OCI-LY1 (cell line): ENCODE data around the gene IFNB1.

Experiments
- H2AFZ ChIP-seq: fragments of 200-600 bp; sonication (generic), shearing (Covaris generic); 2 replicates; pipeline ENCODE4 v1.6.0; 2014; ENCODE audit warnings: antibody characterized with exemption, mild to moderate bottlenecking, low read length
- H3F3A ChIP-seq: fragments of 200-600 bp; sonication (generic), shearing (Covaris generic); 2 replicates; pipeline ENCODE4 v1.6.0; 2014; ENCODE audit warnings: mild to moderate bottlenecking, antibody characterized with exemption, low read length, moderate library complexity; ENCODE audit not compliant: insufficient read depth
- H3K27ac ChIP-seq: fragments of 200-600 bp; sonication (generic); 2 replicates; pipeline ENCODE4 v1.5.1; 2014; ENCODE audit warnings: low read length, mixed run types, mild to moderate bottlenecking, low read depth; ENCODE audit not compliant: poor library complexity, severe bottlenecking
- H3K27me3 ChIP-seq: fragments of 200-600 bp; sonication (generic); 2 replicates; pipeline ENCODE4 v1.6.0; 2014; ENCODE audit warnings: antibody characterized with exemption, mild to moderate bottlenecking, low read length, moderate library complexity; ENCODE audit not compliant: insufficient read depth
- H3K36me3 ChIP-seq: fragments of 200-600 bp; sonication (generic); 2 replicates; pipeline ENCODE4 v1.6.1; 2014; ENCODE audit warnings: mild to moderate bottlenecking, antibody characterized with exemption, low read length, moderate library complexity, mixed read lengths; ENCODE audit not compliant: insufficient read depth
- H3K4me1 ChIP-seq: fragments of 200-600 bp; sonication (generic); 2 replicates; pipeline ENCODE4 v1.5.1; 2014; ENCODE audit warnings: mild to moderate bottlenecking, low read length, moderate library complexity; ENCODE audit not compliant: insufficient read depth, severe bottlenecking
- H3K4me2 ChIP-seq: fragments of 200-600 bp; sonication (generic), shearing (Covaris generic); 2 replicates; pipeline ENCODE4 v1.6.1; 2014; ENCODE audit warnings: low read length
- H3K4me3 ChIP-seq: fragments of 200-600 bp; sonication (generic); 2 replicates; pipeline ENCODE4 v1.5.1; 2014; ENCODE audit warnings: low read length, low read depth, mild to moderate bottlenecking, mixed read lengths; ENCODE audit not compliant: poor library complexity, severe bottlenecking
- H3K79me2 ChIP-seq: fragments of 200-600 bp; shearing (Covaris generic); 2 replicates; pipeline ENCODE4 v1.6.1; 2016; ENCODE audit warnings: mixed run types, low read length, mixed read lengths; ENCODE audit not compliant: insufficient read depth
- H3K9ac ChIP-seq: fragments of 200-600 bp; sonication (generic), shearing (Covaris generic); 2 replicates; pipeline ENCODE4 v1.6.1; 2014; ENCODE audit warnings: mild to moderate bottlenecking, low read length, mixed read lengths
- H3K9me2 ChIP-seq: fragments of 200-600 bp; sonication (generic), shearing (Covaris generic); 2 replicates; pipeline ENCODE4 v1.6.1; 2014; ENCODE audit warnings: low read depth, mild to moderate bottlenecking, low read length, mixed read lengths
- H3K9me3 ChIP-seq: fragments of 200-600 bp; shearing (Covaris generic); 2 replicates; pipeline ENCODE4 v1.6.1; 2014; ENCODE audit warnings: low read length, mixed read lengths
- H4K20me1 ChIP-seq: fragments of 200-600 bp; sonication (generic), shearing (Covaris generic); 2 replicates; pipeline ENCODE4 v1.6.0; 2016; ENCODE audit warnings: mild to moderate bottlenecking, low read length; ENCODE audit not compliant: insufficient read depth
- CTCF ChIP-seq: fragments of 200-600 bp; sonication (generic), shearing (Covaris generic); IDR thresholded peaks from 2 replicates; pipeline ENCODE4 v1.5.1; 2017; ENCODE audit warnings: mild to moderate bottlenecking, antibody characterized with exemption, low read length, moderate library complexity, mixed read lengths
- EZH2 ChIP-seq: fragments of 200-600 bp; sonication (generic), shearing (Covaris generic); IDR thresholded peaks from 2 replicates; pipeline ENCODE4 v1.8.0; 2017; ENCODE audit warnings: borderline replicate concordance, mixed run types, mild to moderate bottlenecking, antibody characterized with exemption, low read length, moderate library complexity, mixed read lengths

IFNB1 gene

GRCh38 chr9:21096901-21097255, 19.1 kb upstream of the IFNB1 start:
- Histone ChIP-seq H3K9ac (no peak overlapping the region), H3K79me2 (no peaks in the 10 kb centered on the region), H3K4me3 (no peak overlapping the region), H3K9me3 (no peaks in the 10 kb centered on the region), H3K36me3 (no peaks in the 10 kb centered on the region), H3F3A (0 out of 2 replicates have a peak, but pooled peaks cover 3% of the 10 kb centered on the region), H3K27ac (no peak overlapping the region), H3K27me3 (no peaks in the 10 kb centered on the region), H3K4me2 (peak overlapping the region; percentile 57; the same call in 1 of the 2 replicates), H4K20me1 (no peaks in the 10 kb centered on the region), H2AFZ (no peak overlapping the region; the same call in 1 of the 2 replicates), H3K9me2 (no peaks in the 10 kb centered on the region), H3K4me1 (peaks cover 29% of the 10 kb centered on the region)
- TF ChIP-seq EZH2 (no peak), CTCF (no peak)

- 0 out of 2 replicates have a peak, but pooled peaks cover 3% of the 10 kb centered on the region for H3F3A ChIP-seq
- H3K79me2 ChIP-seq: no peaks in the 10 kb centered on the region
- H3K27me3 ChIP-seq: no peaks in the 10 kb centered on the region
- H2AFZ ChIP-seq: no peak overlapping the region; the same call in 1 of the 2 replicates
- peak overlapping the region; percentile 28 for H3K4me3 ChIP-seq
- no peaks in the 10 kb centered on the region for H4K20me1 ChIP-seq
- no peak overlapping the region for H3K27ac ChIP-seq
- TF ChIP-seq CTCF (no peak), EZH2 (no peak)
- H3K36me3 ChIP-seq: no peaks in the 10 kb centered on the region
- peaks cover 33% of the 10 kb centered on the region for H3K4me1 ChIP-seq
- peak overlapping the region; percentile 57; the same call in 1 of the 2 replicates for H3K4me2 ChIP-seq
- H3K9me2 ChIP-seq: no peaks in the 10 kb centered on the region
- H3K9ac ChIP-seq: no peak overlapping the region; the same call in 1 of the 2 replicates
- H3K9me3 ChIP-seq: no peaks in the 10 kb centered on the region
Observed at GRCh38 chr9:21096172-21096900, 18.6 kb upstream of the IFNB1 start.

GRCh38 chr9:21095561-21095960, 17.8 kb upstream of the IFNB1 start:
- H4K20me1 ChIP-seq: no peaks in the 10 kb centered on the region
- H3F3A ChIP-seq: 0 out of 2 replicates have a peak, but pooled peaks cover 3% of the 10 kb centered on the region
- no peaks in the 10 kb centered on the region for H3K9me2 ChIP-seq
- peaks cover 37% of the 10 kb centered on the region for H3K4me1 ChIP-seq
- H3K9me3 ChIP-seq: no peaks in the 10 kb centered on the region
- no peaks in the 10 kb centered on the region for H3K79me2 ChIP-seq
- H3K4me2 ChIP-seq: no peak overlapping the region
- H3K36me3 ChIP-seq: no peaks in the 10 kb centered on the region
- no peaks in the 10 kb centered on the region for H3K27me3 ChIP-seq
- H2AFZ ChIP-seq: no peak overlapping the region
- no peak overlapping the region for H3K9ac ChIP-seq
- TF ChIP-seq EZH2 (no peak), CTCF (no peak)
- H3K27ac ChIP-seq: no peak overlapping the region
- H3K4me3 ChIP-seq: no peak overlapping the region
